Fibroblast of the aortic adventitia (primary cell): ENCODE measurements around the gene SGCA. TPM values are rescaled to one million over a fixed set of nuclear protein-coding genes. Genes with fewer than 3 reads are reported as not detected.

ENCODE experiments used
- DNase-seq: peaks from one replicate; pipeline ENCODE4 v3.0.0-alpha.2; 2010; ENCODE audit warnings: low read depth
- H3K4me3 ChIP-seq: 2 replicates; pipeline ENCODE4 v1.5.1; 2011; ENCODE audit warnings: low read depth, mild to moderate bottlenecking, control low read depth, low read length, moderate library complexity
- total RNA-seq: library from RNA; depleted of rRNA; stranded (reverse); fragments of >200 nt; gene quantifications from 2 replicates; pipeline ENCODE4 v1.2.3, GENCODE V29; 2012; ENCODE audit warnings: low replicate concordance
- TF ChIP-seq, protein P1 (sequence below): IDR thresholded peaks from 2 replicates; pipeline ENCODE4 v1.5.1; 2011; ENCODE audit warnings: mild to moderate bottlenecking, low read length, control low read depth, inconsistent platforms; ENCODE audit not compliant: insufficient read depth

SGCA gene
- total RNA-seq, 1 donor = 0.90 TPM

GRCh38 chr17:50184611-50185398 lies 19.0 kb downstream of the SGCA start:
- peak overlapping the region; percentile 9 for H3K4me3 ChIP-seq
- DNase-seq = peak; percentile 66

DNA sequence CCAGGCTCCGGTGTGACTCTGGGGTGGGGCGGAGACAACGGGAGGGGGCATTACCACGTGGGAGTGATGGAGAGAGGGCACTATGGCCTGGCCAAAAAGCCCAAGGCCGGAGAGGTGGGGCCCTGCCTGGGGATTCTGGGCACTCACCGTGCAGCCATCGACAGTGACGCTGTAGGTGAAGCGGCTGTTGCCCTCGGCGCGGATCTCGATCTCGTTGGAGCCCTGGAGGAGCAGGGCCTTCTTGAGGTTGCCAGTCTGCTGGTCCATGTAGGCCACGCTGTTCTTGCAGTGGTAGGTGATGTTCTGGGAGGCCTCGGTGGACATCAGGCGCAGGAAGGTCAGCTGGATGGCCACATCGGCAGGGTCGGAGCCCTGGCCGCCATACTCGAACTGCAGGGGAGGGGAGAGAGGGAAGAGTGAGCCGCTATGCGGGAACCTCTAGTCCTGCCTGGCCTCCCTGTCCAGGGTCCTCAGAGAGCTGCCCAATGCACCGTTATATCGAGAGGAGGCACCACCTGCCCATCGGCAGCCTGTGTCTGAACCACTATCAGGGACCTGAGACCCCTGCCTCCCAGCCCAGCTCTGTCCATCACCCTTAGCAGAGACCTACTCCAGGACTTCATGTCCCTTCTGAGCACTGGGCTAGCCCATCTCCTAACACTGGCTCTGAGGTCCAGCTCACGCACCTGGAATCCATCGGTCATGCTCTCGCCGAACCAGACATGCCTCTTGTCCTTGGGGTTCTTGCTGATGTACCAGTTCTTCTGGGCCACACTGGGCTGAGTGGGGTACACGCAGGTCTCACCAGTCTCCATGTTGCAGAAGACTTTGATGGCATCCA lies 20.0 kb downstream of the SGCA start:
- H3K4me3 ChIP-seq = peak overlapping the region; percentile 31
- peak; percentile 64 for DNase-seq

More at GRCh38 chr17:50184611-50185398, 19.0 kb downstream of the SGCA start:
- TF ChIP-seq, protein P1, sequence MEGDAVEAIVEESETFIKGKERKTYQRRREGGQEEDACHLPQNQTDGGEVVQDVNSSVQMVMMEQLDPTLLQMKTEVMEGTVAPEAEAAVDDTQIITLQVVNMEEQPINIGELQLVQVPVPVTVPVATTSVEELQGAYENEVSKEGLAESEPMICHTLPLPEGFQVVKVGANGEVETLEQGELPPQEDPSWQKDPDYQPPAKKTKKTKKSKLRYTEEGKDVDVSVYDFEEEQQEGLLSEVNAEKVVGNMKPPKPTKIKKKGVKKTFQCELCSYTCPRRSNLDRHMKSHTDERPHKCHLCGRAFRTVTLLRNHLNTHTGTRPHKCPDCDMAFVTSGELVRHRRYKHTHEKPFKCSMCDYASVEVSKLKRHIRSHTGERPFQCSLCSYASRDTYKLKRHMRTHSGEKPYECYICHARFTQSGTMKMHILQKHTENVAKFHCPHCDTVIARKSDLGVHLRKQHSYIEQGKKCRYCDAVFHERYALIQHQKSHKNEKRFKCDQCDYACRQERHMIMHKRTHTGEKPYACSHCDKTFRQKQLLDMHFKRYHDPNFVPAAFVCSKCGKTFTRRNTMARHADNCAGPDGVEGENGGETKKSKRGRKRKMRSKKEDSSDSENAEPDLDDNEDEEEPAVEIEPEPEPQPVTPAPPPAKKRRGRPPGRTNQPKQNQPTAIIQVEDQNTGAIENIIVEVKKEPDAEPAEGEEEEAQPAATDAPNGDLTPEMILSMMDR = no peak

DNA sequence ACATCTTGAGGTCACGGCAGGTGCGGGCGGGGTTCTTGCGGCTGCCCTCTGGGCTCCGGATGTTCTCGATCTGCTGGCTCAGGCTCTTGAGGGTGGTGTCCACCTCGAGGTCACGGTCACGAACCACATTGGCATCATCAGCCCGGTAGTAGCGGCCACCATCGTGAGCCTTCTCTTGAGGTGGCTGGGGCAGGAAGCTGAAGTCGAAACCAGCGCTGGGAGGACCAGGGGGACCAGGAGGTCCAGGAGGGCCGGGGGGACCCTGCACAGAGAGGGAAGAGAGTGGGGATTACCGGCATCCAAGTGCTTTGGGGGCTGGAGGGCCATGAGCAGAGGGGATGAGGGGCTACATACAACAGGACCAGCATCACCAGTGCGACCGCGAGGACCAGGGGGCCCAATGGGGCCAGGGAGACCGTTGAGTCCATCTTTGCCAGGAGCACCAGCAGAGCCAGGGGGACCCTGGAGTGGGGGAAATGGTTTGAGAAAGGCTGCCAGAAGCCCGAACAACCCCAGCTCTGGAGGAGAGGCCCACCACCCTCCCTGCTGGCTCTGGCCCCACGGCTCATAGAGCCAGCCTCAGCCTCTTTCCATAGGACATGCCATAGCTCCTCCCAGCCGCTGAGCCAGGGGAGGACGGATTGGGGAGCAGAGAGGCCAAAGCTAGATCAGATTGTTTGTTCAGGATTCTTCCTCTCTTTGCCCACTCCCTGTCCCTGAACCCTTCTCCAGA lies 21.0 kb downstream of the SGCA start:
- peak overlapping the region; percentile 6 for H3K4me3 ChIP-seq
- TF ChIP-seq, protein P1 = no peak
- DNase-seq = peak; percentile 83

More for the DNA sequence above, 20.0 kb downstream of the SGCA start:
- TF ChIP-seq, protein P1 = no peak

DNA sequence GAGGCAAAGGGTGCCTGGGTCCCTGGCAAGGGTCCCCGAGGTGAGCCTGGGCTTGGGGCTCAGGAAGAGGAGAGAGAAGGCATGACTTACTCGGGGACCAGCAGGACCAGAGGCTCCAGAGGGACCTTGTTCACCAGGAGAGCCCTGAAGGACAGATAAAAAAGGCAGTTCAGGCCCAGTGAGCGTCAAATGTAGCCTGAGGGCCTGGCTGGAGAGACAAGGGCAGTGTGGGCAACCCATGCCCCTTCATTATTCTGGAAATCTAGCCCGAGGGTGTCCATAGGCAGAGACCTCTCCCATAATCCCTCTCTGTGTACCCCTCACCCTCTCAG lies 21.6 kb downstream of the SGCA start:
- TF ChIP-seq, protein P1 = no peak
- peak; percentile 79 for DNase-seq
- H3K4me3 ChIP-seq = peak overlapping the region; percentile 6

DNA sequence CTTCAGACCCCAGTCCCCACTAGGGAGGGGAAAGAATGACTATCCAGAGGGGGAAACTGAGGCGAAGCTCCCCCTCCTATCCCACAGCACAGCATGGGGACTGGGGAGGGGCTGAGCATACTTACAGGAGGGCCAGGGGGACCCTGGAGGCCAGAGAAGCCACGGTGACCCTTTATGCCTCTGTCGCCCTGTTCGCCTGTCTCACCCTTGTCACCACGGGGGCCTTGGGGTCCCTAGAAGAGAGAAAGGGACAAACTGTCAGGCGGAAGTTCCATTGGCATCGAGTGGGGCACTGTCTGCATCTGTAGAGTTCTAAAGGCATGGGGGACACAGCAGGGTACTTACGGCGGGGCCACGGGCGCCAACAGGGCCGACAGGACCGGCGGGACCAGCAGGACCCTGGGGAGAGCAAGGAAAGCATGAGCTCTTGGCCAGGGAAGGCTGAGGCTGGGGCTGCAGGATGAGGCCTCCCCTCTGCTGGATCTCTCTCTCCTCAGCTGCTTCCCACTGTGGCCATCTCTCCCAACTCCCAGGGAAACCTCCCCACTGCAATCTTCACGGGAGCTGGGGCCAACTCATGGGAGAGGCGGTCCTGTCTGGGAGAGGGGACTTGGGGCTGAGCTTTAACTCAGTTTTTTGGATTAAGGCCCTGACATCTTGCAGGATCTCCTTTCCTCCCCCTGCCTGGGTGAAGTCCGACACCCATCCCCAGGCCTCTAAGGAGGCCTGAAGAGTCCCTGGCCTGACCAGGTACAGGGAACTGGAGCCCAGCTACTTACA lies 22.1 kb downstream of the SGCA start:
- DNase-seq = peak; percentile 85
- H3K4me3 ChIP-seq = peak overlapping the region; percentile 9
- TF ChIP-seq, protein P1 = no peak

DNA sequence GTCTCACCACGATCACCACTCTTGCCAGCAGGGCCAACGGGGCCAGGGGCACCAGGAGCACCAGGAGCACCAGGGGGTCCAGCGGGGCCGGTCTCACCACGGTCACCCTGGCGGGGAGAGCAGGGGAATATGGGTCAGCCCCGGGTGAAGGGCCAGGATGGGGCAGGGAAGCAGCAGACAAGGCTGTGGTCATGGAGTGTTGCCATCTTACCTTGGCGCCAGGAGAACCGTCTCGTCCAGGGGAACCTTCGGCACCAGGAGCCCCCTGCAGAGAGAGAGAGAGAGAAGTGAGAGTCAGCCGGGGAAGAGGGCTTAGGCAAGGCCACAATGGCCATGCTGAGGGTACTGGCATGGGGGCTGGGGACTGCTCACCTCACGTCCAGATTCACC lies 22.7 kb downstream of the SGCA start:
- peak overlapping the region; percentile 17 for H3K4me3 ChIP-seq
- TF ChIP-seq, protein P1 = no peak
- peak; percentile 67 for DNase-seq
